ENCODE measurements around the gene CPNE4.

Gene CPNE4

GRCh38 chr3:132034097-132034485, 723 bp downstream of the CPNE4 start:
- H3K27ac ChIP-seq, result no peak overlapping the region
- TF ChIP-seq ZFX (IDR thresholded peaks at IDR 0.05), result no peak
- no peak for TF ChIP-seq CTCF (conservative IDR thresholded peaks at IDR 0.05)

DNA sequence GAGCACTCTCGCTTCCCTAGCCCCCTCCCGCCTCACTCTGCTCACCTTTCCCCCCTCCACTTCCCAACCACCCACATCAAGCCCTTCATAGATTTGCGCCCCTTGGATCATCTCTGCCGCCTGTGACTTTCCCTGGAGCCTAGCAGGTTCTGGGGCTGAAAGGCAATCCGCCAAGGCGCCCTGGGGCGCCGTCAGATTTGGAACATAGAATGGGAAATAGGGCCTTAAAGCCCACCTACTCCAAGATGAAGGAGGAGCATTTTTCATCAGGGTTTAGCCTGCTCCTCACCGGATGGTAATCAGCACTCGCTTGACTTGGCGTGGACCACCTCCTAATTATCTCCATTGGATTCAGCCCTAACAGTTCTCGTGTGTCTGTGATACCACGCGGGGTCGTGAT, 1.3 kb downstream of the CPNE4 start:
- TF ChIP-seq ZFX (IDR thresholded peaks at IDR 0.05), result no peak
- TF ChIP-seq CTCF (conservative IDR thresholded peaks at IDR 0.05), result no peak
- H3K27ac ChIP-seq, result no peak overlapping the region

GRCh38 chr3:132032959-132033358, 1.9 kb downstream of the CPNE4 start:
- TF ChIP-seq CTCF (conservative IDR thresholded peaks at IDR 0.05) (no peak), ZFX (IDR thresholded peaks at IDR 0.05) (no peak)

DNA sequence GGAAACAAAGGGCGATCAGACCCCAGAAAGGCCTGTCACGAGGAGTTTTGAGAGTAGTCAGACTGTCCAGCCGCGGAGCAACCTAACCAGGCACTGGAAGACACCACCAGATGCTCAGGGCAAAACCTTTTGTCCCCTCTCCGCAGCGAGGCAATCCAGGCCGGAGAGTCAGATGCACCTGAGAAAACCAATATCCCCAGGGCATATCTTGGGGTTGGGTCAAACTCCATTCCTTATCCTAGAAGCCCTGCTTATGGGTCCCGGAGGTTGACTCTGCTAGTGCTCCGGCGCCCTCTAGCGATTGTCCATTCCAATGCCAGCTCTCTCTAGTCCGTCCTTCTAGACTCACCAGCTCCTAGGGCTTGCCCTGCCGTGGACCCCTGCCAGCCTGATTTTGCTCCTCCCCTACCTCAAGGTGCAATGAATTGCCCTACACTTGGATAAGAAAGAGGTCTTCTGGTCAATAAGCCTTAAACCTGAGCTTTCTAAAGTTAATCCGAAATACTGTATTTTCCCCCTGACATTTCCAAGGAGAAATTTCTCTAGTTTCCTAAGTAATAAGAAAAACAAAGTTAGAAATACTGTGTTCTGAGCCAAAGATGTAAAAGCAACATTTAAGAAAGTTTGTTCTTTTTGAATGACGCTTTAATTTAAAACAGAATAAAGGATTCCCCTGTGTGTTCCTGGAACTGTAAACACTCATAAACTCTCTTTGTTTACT, 5.5 kb downstream of the CPNE4 start:
- no peak overlapping the region for H3K27ac ChIP-seq
- peak; percentile 99 for TF ChIP-seq CTCF (conservative IDR thresholded peaks at IDR 0.05)
- TF ChIP-seq ZFX (IDR thresholded peaks at IDR 0.05), result no peak

More at GRCh38 chr3:132032959-132033358, 1.9 kb downstream of the CPNE4 start:
- no peak overlapping the region for H3K27ac ChIP-seq

DNA sequence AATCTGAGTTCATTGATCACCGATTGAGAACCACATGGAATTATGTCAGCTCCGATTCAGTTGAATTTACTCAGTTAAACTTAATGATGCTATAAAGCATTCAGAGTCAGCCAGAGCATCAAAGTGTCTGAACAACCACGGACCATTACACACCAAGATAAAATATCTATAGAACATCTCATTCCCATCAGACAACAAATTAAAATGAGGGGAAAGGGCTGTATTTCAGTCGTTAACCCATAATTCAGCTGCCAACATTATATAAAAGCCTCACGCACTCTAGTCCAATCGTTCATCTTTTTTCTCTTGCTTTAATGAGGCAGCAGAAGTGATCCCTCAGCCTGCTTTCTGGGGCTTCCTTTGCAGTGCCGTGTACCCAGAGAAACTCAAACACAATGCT, 11.9 kb downstream of the CPNE4 start:
- TF ChIP-seq CTCF (conservative IDR thresholded peaks at IDR 0.05), result no peak
- TF ChIP-seq ZFX (IDR thresholded peaks at IDR 0.05), result no peak
- no peak overlapping the region for H3K27ac ChIP-seq

DNA sequence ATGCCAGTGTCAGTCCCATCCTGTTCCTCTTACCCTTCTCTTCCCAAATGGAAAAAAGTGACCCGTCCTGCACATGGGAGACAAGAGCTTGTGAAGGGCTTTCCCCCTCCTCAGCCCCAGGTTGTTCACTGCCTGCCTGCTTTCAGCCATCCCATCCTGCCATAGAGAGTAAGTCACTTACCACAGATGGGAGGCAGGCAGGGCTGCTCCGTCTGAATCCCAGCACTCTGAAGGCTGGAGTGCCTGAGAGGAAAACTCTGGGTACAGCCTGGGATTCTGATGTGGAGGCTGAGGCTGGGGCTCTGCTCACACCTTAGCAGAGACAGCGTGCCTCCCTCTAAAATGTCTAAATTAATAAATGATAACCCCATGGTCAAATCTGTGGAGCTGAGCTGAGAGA, 14.8 kb downstream of the CPNE4 start:
- H3K27ac ChIP-seq, result no peak overlapping the region

GRCh38 chr3:132017137-132017536, 17.7 kb downstream of the CPNE4 start:
- TF ChIP-seq CTCF (conservative IDR thresholded peaks at IDR 0.05), result no peak
- no peak for TF ChIP-seq ZFX (IDR thresholded peaks at IDR 0.05)
- no peak overlapping the region for H3K27ac ChIP-seq

More for the DNA sequence above, 14.8 kb downstream of the CPNE4 start:
- TF ChIP-seq ZFX (IDR thresholded peaks at IDR 0.05), result no peak
- TF ChIP-seq CTCF (conservative IDR thresholded peaks at IDR 0.05), result no peak
